PC-9 (cell line): Measurements from ENCODE around the gene IL34.

Experiments used
- CTCF ChIP-seq: fragments of 200-600 bp; sonication (generic); conservative IDR thresholded peaks from 2 replicates; pipeline ENCODE4 v1.6.1; 2017; ENCODE audit warnings: mixed run types, antibody characterized with exemption, mild to moderate bottlenecking, moderate library complexity
- EZH2 ChIP-seq: fragments of 200-600 bp; sonication (generic); IDR thresholded peaks from 2 replicates; pipeline ENCODE4 v1.8.0; 2017; ENCODE audit warnings: antibody characterized with exemption, low read depth

DNA sequence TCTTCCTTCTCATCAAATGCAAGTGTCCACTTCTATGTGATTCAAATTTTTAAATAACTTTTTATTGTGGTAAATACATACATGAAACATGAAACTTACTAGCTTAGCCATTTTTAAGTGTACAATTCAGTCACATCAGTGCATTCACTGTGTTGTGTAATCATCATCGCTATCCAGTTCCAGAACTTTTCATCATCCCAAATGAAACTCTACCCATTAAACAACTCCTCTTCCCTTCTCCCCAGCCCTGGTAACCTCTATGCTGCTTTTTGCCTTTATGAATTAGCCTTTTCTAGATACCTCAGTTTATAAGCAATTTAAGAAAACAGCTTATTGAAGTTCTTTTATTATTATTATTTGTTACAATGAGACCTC is 41.1 kb upstream of the IL34 start:
- TF ChIP-seq CTCF (no peak), EZH2 (no peak)
